Loucy (cell line): ENCODE measurements around the gene SAPCD1.
A peak's percentile ranks its signal among the peaks of the same experiment; 100 is the strongest.
"Not testable (repeated sequence)": the region's sequence is repeated elsewhere in the genome, so short reads cannot be mapped to it uniquely, and the experiment has no call there.

Experiments
- H2AFZ ChIP-seq: fragments of 200-600 bp; sonication (generic); 2 replicates; pipeline ENCODE4 v1.6.0; 2016; ENCODE audit warnings: antibody characterized with exemption, mild to moderate bottlenecking, low read length, moderate library complexity
- H3F3A ChIP-seq: fragments of 200-600 bp; 2 replicates; pipeline ENCODE4 v1.6.0; 2016; ENCODE audit warnings: antibody characterized with exemption, low read depth, mild to moderate bottlenecking
- H3K27me3 ChIP-seq: fragments of 200-600 bp; sonication (generic); 2 replicates; pipeline ENCODE4 v1.6.1; 2014; ENCODE audit warnings: low read length, mild to moderate bottlenecking; ENCODE audit not compliant: insufficient read depth, poor library complexity, severe bottlenecking
- H3K36me3 ChIP-seq: fragments of 200-600 bp; sonication (generic); 2 replicates; pipeline ENCODE4 v1.6.1; 2016; ENCODE audit warnings: low read length; ENCODE audit not compliant: insufficient read depth
- H3K4me1 ChIP-seq: fragments of 200-600 bp; sonication (generic); 2 replicates; pipeline ENCODE4 v1.5.1; 2014; ENCODE audit warnings: low read length, mild to moderate bottlenecking; ENCODE audit not compliant: insufficient read depth, poor library complexity, severe bottlenecking
- H3K4me2 ChIP-seq: fragments of 200-600 bp; sonication (generic); 2 replicates; pipeline ENCODE4 v1.6.0; 2014; ENCODE audit warnings: antibody characterized with exemption, low read length, low read depth, mild to moderate bottlenecking; ENCODE audit not compliant: poor library complexity, severe bottlenecking
- H3K4me3 ChIP-seq: fragments of 200-600 bp; sonication (generic); 2 replicates; pipeline ENCODE4 v1.5.1; 2014; ENCODE audit warnings: low read length, mild to moderate bottlenecking, mixed read lengths; ENCODE audit not compliant: poor library complexity, severe bottlenecking
- H3K79me2 ChIP-seq: fragments of 200-600 bp; sonication (generic); 2 replicates; pipeline ENCODE4 v1.6.1; 2014; ENCODE audit warnings: low read length; ENCODE audit not compliant: insufficient read depth
- H3K9ac ChIP-seq: fragments of 200-600 bp; sonication (generic); 2 replicates; pipeline ENCODE4 v1.6.0; 2014; ENCODE audit warnings: mild to moderate bottlenecking, low read depth, low read length, moderate library complexity; ENCODE audit not compliant: poor library complexity, severe bottlenecking
- H3K9me2 ChIP-seq: fragments of 200-600 bp; sonication (generic); replicated peaks from 2 replicates; pipeline ENCODE4 v1.6.1; 2016; ENCODE audit warnings: low read depth, low read length, mixed read lengths
- H3K9me3 ChIP-seq: fragments of 200-600 bp; sonication (generic); 2 replicates; pipeline ENCODE4 v1.6.1; 2014; ENCODE audit warnings: mild to moderate bottlenecking, antibody characterized with exemption, low read length, low read depth; ENCODE audit not compliant: insufficient read depth
- H4K20me1 ChIP-seq: fragments of 200-600 bp; sonication (generic); 2 replicates; pipeline ENCODE4 v1.6.0; 2014; ENCODE audit warnings: antibody characterized with exemption, low read length, mild to moderate bottlenecking; ENCODE audit not compliant: insufficient read depth, poor library complexity, severe bottlenecking
- EZH2phosphoT487 ChIP-seq: fragments of 200-600 bp; IDR thresholded peaks from 2 replicates; pipeline ENCODE4 v1.6.1; 2018; ENCODE audit warnings: antibody characterized with exemption, mild to moderate bottlenecking, moderate library complexity, borderline replicate concordance
- TF ChIP-seq, protein P1 (sequence below): fragments of 200-600 bp; sonication (generic); conservative IDR thresholded peaks from 2 replicates; pipeline ENCODE4 v1.5.1; 2014; ENCODE audit warnings: mild to moderate bottlenecking, antibody characterized with exemption, low read length

Gene SAPCD1

DNA sequence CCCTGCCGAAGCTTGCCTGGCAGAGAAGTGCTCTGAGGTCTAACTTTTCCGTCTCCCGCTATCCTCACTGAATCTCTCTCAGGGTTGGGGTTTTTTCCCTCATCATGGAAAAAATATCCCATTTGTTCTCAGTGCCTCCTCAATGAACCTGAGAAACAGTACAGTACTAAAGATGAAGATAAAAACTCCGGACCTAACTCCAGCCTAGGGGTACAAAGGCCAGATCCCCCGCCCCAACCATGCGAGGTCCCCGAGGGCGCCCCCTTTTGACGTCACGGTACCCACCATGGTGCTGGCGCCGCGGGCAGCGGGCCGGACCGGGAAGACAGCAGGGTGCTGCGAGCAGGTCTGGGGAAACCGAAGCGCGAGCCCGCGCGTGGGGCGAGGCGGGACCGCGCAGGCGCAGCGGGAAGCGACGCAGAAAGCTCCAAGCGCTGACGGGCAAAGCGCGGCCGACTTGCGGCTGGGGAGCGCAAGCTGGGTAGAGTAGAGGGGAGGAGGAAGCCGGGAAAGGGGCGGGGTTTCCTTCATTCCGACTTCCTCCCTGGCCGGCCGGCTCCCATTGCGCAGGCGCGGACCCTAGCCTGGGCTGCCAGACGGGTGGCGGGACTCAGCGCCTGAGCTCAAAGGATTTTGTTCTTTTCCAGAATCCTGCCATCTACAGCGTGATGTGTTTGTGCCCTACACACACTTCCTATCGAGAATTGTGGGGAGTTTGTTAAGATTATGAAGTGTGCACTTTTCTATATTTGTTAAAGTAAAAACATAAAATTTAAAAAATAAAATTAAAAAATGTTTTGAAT lies 44.2 kb downstream of the SAPCD1 start, which contains the start of gene LSM2:
Gene LSM2, minus strand, starts transcription at position 497 of the 803 bp plus-strand sequence. Its CDS starts 209 bp downstream, at position 288.
- Histone ChIP-seq H3K9me2 (no peaks in the 10 kb centered on the region), H4K20me1 (peaks cover 7% of the 10 kb centered on the region), H3K4me3 (peak within 1 kb of the TSS; percentile 98), H2AFZ (peak within 1 kb of the TSS; percentile 92), H3K9ac (peak within 1 kb of the TSS; percentile 92), H3K9me3 (no peaks in the 10 kb centered on the region), H3K4me1 (peaks cover 14% of the 10 kb centered on the region), H3K36me3 (no peaks in the 10 kb centered on the region), H3F3A (no peaks in the 10 kb centered on the region), H3K27me3 (no peaks in the 10 kb centered on the region), H3K4me2 (peak within 1 kb of the TSS; percentile 92), H3K79me2 (peaks cover 44% of the 10 kb centered on the region)
- TF ChIP-seq, protein P1, sequence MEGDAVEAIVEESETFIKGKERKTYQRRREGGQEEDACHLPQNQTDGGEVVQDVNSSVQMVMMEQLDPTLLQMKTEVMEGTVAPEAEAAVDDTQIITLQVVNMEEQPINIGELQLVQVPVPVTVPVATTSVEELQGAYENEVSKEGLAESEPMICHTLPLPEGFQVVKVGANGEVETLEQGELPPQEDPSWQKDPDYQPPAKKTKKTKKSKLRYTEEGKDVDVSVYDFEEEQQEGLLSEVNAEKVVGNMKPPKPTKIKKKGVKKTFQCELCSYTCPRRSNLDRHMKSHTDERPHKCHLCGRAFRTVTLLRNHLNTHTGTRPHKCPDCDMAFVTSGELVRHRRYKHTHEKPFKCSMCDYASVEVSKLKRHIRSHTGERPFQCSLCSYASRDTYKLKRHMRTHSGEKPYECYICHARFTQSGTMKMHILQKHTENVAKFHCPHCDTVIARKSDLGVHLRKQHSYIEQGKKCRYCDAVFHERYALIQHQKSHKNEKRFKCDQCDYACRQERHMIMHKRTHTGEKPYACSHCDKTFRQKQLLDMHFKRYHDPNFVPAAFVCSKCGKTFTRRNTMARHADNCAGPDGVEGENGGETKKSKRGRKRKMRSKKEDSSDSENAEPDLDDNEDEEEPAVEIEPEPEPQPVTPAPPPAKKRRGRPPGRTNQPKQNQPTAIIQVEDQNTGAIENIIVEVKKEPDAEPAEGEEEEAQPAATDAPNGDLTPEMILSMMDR = peak; percentile 39
- no peak for TF ChIP-seq EZH2phosphoT487

GRCh38 chr6:31808599-31808998 lies 46.1 kb downstream of the SAPCD1 start:
- H3K4me2 ChIP-seq, H3K9ac ChIP-seq, H3K9me3 ChIP-seq: not testable (repeated sequence)

DNA sequence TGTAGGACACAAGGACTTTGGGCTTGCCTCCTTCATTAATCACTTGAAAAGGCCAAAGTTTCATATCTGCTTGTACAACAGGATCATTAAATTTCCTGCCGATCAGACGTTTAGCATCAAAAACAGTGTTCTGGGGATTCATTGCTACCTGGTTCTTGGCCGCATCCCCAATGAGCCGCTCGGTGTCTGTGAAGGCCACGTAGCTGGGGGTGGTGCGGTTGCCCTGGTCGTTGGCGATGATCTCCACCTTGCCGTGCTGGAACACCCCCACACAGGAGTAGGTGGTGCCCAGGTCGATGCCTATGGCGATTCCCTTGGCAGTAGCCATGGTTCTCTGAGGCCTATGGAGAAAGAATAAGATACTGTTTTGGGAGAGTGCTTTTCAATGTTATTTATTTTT lies 49.2 kb downstream of the SAPCD1 start:
- no peaks in the 10 kb centered on the region for H3K9me3 ChIP-seq
- H2AFZ ChIP-seq = no peak overlapping the region
- H3K27me3 ChIP-seq = no peaks in the 10 kb centered on the region
- H3F3A ChIP-seq = no peaks in the 10 kb centered on the region
- no peak overlapping the region for H3K9ac ChIP-seq
- TF ChIP-seq EZH2phosphoT487 = no peak
- TF ChIP-seq, protein P1 = no peak
- H3K36me3 ChIP-seq = no peaks in the 10 kb centered on the region
- no peak overlapping the region for H3K4me3 ChIP-seq
- no peaks in the 10 kb centered on the region for H4K20me1 ChIP-seq
- no peaks in the 10 kb centered on the region for H3K4me1 ChIP-seq
- H3K79me2 ChIP-seq = peaks cover under 1% of the 10 kb centered on the region
- no peak overlapping the region for H3K4me2 ChIP-seq
- H3K9me2 ChIP-seq = no peaks in the 10 kb centered on the region

More at GRCh38 chr6:31808599-31808998, 46.1 kb downstream of the SAPCD1 start:
- not testable (repeated sequence) for H3K4me3 ChIP-seq, H3F3A ChIP-seq, H3K36me3 ChIP-seq, H3K27me3 ChIP-seq, H4K20me1 ChIP-seq, H2AFZ ChIP-seq, H3K9me2 ChIP-seq
- Histone ChIP-seq H3K4me1 (peaks cover 14% of the 10 kb centered on the region), H3K79me2 (peaks cover 30% of the 10 kb centered on the region)

GRCh38 chr6:31813465-31813849 lies 51.0 kb downstream of the SAPCD1 start:
- Histone ChIP-seq H4K20me1 (no peaks in the 10 kb centered on the region), H3K9me2 (no peaks in the 10 kb centered on the region), H3K27me3 (no peaks in the 10 kb centered on the region), H3K79me2 (no peaks in the 10 kb centered on the region), H2AFZ (no peak overlapping the region), H3K4me1 (no peaks in the 10 kb centered on the region), H3K4me2 (no peak overlapping the region), H3F3A (no peaks in the 10 kb centered on the region), H3K36me3 (no peaks in the 10 kb centered on the region), H3K4me3 (no peak overlapping the region), H3K9me3 (no peaks in the 10 kb centered on the region), H3K9ac (no peak overlapping the region)
- no peak for TF ChIP-seq EZH2phosphoT487
- TF ChIP-seq, protein P1 = no peak
